IMR-90 (cell line): ENCODE results near the gene CMSS1. TPM values are rescaled to one million over a fixed set of nuclear protein-coding genes. Genes with fewer than 3 reads are reported as not detected.

Experiments used
- ATAC-seq: fragments of 200-7000 bp; cut with Tn5 transposase; 2 replicates; pipeline ENCODE4 v1.9.1; 2020; ENCODE audit warnings: low read depth, mild to moderate bottlenecking, moderate library complexity
- BruUV-seq: library from RNA; stranded (reverse); fragments of 400-500 nt; replicated peaks from 2 replicates; lab custom pipeline; 2021; lab: Mats Ljungman, UMichigan
- CTCF ChIA-PET: fragments of 300-600 bp; formaldehyde crosslinking; extraction: SDS; loops from one replicate; lab custom pipeline; 2021; ENCODE audit warnings: antibody characterized with exemption; lab: Yijun Ruan, JAX
- POLR2A ChIA-PET: fragments of 300-600 bp; sonication (Branson Sonifier 250); formaldehyde crosslinking; loops from one replicate; lab custom pipeline; 2022; ENCODE audit warnings: antibody characterized with exemption; ENCODE audit not compliant: unreplicated experiment; lab: Charles Lee
- DNase-seq: peaks from one replicate; pipeline ENCODE4 v3.0.0; 2013
- H2AFZ ChIP-seq: replicated peaks from 2 replicates; pipeline ENCODE3; 2013; ENCODE audit warnings: low read length, mild to moderate bottlenecking; ENCODE audit not compliant: poor library complexity
- H2AK5ac ChIP-seq: 2 replicates; pipeline ENCODE4 v1.6.1; 2013; ENCODE audit warnings: low read depth, low read length, inconsistent platforms
- H2AK9ac ChIP-seq: replicated peaks from 2 replicates; pipeline ENCODE3; 2013; ENCODE audit warnings: mild to moderate bottlenecking, low read depth, low read length, moderate library complexity; ENCODE audit not compliant: poor library complexity
- H2BK120ac ChIP-seq: 2 replicates; pipeline ENCODE4 v1.6.1; 2013; ENCODE audit warnings: low read depth, low read length, inconsistent platforms
- H2BK15ac ChIP-seq: 3 replicates; pipeline ENCODE4 v1.6.1; 2013; ENCODE audit warnings: low read depth, low read length, inconsistent platforms
- H2BK20ac ChIP-seq: 2 replicates; pipeline ENCODE4 v1.6.1; 2013; ENCODE audit warnings: low read depth, mild to moderate bottlenecking, inconsistent platforms, low read length, moderate library complexity
- H2BK5ac ChIP-seq: 2 replicates; pipeline ENCODE4 v1.6.1; 2013; ENCODE audit warnings: mild to moderate bottlenecking, low read depth, low read length, inconsistent platforms; ENCODE audit not compliant: poor library complexity, severe bottlenecking
- H3K14ac ChIP-seq: replicated peaks from 2 replicates; pipeline ENCODE4 v1.6.1; 2013; ENCODE audit warnings: low read depth, low read length, inconsistent platforms
- H3K18ac ChIP-seq: 2 replicates; pipeline ENCODE4 v1.6.1; 2013; ENCODE audit warnings: low read depth, low read length, control low read depth
- H3K23ac ChIP-seq: 2 replicates; pipeline ENCODE4 v1.6.1; 2013; ENCODE audit warnings: low read depth, low read length, inconsistent platforms
- H3K27ac ChIP-seq: 2 replicates; pipeline ENCODE4 v1.5.1; 2013; ENCODE audit warnings: mild to moderate bottlenecking, control low read depth, low read length; ENCODE audit not compliant: insufficient read depth
- H3K27me3 ChIP-seq: 2 replicates; pipeline ENCODE4 v1.6.1; 2013; ENCODE audit warnings: low read length; ENCODE audit not compliant: control insufficient read depth, insufficient read depth
- H3K36me3 ChIP-seq: 2 replicates; pipeline ENCODE4 v1.6.1; 2013; ENCODE audit warnings: low read length, mixed read lengths; ENCODE audit not compliant: control insufficient read depth, insufficient read depth
- H3K4ac ChIP-seq: 2 replicates; pipeline ENCODE4 v1.6.1; 2013; ENCODE audit warnings: low read depth, low read length, inconsistent platforms
- H3K4me1 ChIP-seq: 2 replicates; pipeline ENCODE4 v1.6.1; 2013; ENCODE audit warnings: low read length, mixed read lengths; ENCODE audit not compliant: control insufficient read depth, insufficient read depth
- H3K4me2 ChIP-seq: 2 replicates; pipeline ENCODE4 v1.6.1; 2013; ENCODE audit warnings: low read depth, mild to moderate bottlenecking, control low read depth, low read length, moderate library complexity
- H3K4me3 ChIP-seq: 2 replicates; pipeline ENCODE4 v1.5.1; 2013; ENCODE audit warnings: low read depth, mild to moderate bottlenecking, control low read depth, low read length, moderate library complexity; ENCODE audit not compliant: insufficient read depth
- H3K56ac ChIP-seq: 2 replicates; pipeline ENCODE4 v1.6.1; 2013; ENCODE audit warnings: low read length, inconsistent platforms; ENCODE audit not compliant: insufficient read depth; ENCODE audit errors: extremely low read depth
- H3K79me1 ChIP-seq, 2 experiments: 2 replicates each; pipeline ENCODE4 v1.6.1; 2013; ENCODE audit warnings: low read length in 2 of 2, inconsistent platforms in 1 of 2, low read depth in 1 of 2
- H3K9ac ChIP-seq: 2 replicates; pipeline ENCODE4 v1.6.1; 2013; ENCODE audit warnings: low read depth, low read length, control low read depth
- H3K9me1 ChIP-seq: 2 replicates; pipeline ENCODE4 v1.6.1; 2013; ENCODE audit warnings: low read length, inconsistent platforms; ENCODE audit not compliant: insufficient read depth
- H3K9me3 ChIP-seq: 2 replicates; pipeline ENCODE4 v1.6.1; 2013; ENCODE audit warnings: low read length; ENCODE audit not compliant: control insufficient read depth, insufficient read depth
- H4K20me1 ChIP-seq: 2 replicates; pipeline ENCODE4 v1.6.1; 2013; ENCODE audit warnings: low read length, inconsistent platforms; ENCODE audit not compliant: insufficient read depth
- H4K5ac ChIP-seq: 2 replicates; pipeline ENCODE4 v1.6.1; 2013; ENCODE audit warnings: mild to moderate bottlenecking, low read depth, low read length, control low read depth
- H4K8ac ChIP-seq, 2 experiments: 2 replicates each; pipeline ENCODE4 v1.6.1; 2013; ENCODE audit warnings: low read depth in 2 of 2, low read length in 2 of 2, control low read depth in 1 of 2, inconsistent platforms in 1 of 2
- H4K91ac ChIP-seq: 2 replicates; pipeline ENCODE4 v1.6.1; 2013; ENCODE audit warnings: low read depth, low read length, inconsistent platforms; ENCODE audit not compliant: insufficient read depth
- BHLHE40 ChIP-seq: fragments of 150-350 bp; IDR thresholded peaks from 2 replicates; pipeline ENCODE4 v1.6.1; 2016; ENCODE audit warnings: mild to moderate bottlenecking, low read depth, low read length
- CEBPB ChIP-seq: IDR thresholded peaks from 2 replicates; pipeline ENCODE4 v1.6.1; 2012; ENCODE audit warnings: low read depth, low read length, improper control_type of control experiment
- CHD1 ChIP-seq: IDR thresholded peaks from 2 replicates; pipeline ENCODE4 v1.6.1; 2012; ENCODE audit warnings: low read depth, low read length, improper control_type of control experiment
- CTCF ChIP-seq: conservative IDR thresholded peaks from 2 replicates; pipeline ENCODE4 v1.5.1; 2012; ENCODE audit warnings: mild to moderate bottlenecking, low read depth, low read length, improper control_type of control experiment
- ELK1 ChIP-seq: fragments of 150-350 bp; IDR thresholded peaks from 2 replicates; pipeline ENCODE4 v1.6.1; 2016; ENCODE audit warnings: low read depth, mild to moderate bottlenecking, low read length, moderate library complexity, borderline replicate concordance
- FOS ChIP-seq: fragments of 150-350 bp; IDR thresholded peaks from 2 replicates; pipeline ENCODE4 v1.6.1; 2016; ENCODE audit warnings: low read depth, low read length
- MAFK ChIP-seq: IDR thresholded peaks from 2 replicates; pipeline ENCODE4 v1.6.1; 2012; ENCODE audit warnings: low read depth, low read length, improper control_type of control experiment
- MAZ ChIP-seq: IDR thresholded peaks from 2 replicates; pipeline ENCODE4 v1.6.1; 2012; ENCODE audit warnings: low read depth, mild to moderate bottlenecking, low read length, improper control_type of control experiment, moderate library complexity, borderline replicate concordance
- MXI1 ChIP-seq: IDR thresholded peaks from 2 replicates; pipeline ENCODE4 v1.6.1; 2012; ENCODE audit warnings: low read depth, mild to moderate bottlenecking, low read length, moderate library complexity, borderline replicate concordance
- NFE2L2 ChIP-seq: fragments of 150-350 bp; IDR thresholded peaks from 2 replicates; pipeline ENCODE4 v1.6.1; 2016; ENCODE audit warnings: low read depth, mild to moderate bottlenecking, low read length
- POLR2A ChIP-seq: IDR thresholded peaks from 2 replicates; pipeline ENCODE4 v1.6.1; 2012; ENCODE audit warnings: mild to moderate bottlenecking, low read depth, low read length
- RAD21 ChIP-seq: IDR thresholded peaks from 2 replicates; pipeline ENCODE4 v1.6.1; 2012; ENCODE audit warnings: low read length, improper control_type of control experiment
- RCOR1 ChIP-seq: IDR thresholded peaks from 2 replicates; pipeline ENCODE4 v1.6.1; 2012; ENCODE audit warnings: mild to moderate bottlenecking, low read length, improper control_type of control experiment; ENCODE audit not compliant: insufficient replicate concordance
- RFX5 ChIP-seq: IDR thresholded peaks from 2 replicates; pipeline ENCODE4 v1.8.0; 2012; ENCODE audit warnings: low read depth, mild to moderate bottlenecking, low read length, moderate library complexity
- SMC3 ChIP-seq: fragments of 150-350 bp; IDR thresholded peaks from 2 replicates; pipeline ENCODE4 v1.6.1; 2016; ENCODE audit warnings: low read depth, mild to moderate bottlenecking, antibody characterized with exemption, low read length, moderate library complexity
- dilution Hi-C: fragments of 300-500 bp; cut with HindIII; formaldehyde crosslinking; loops from one replicate; pipeline ENCODE4 v1.14.3; 2018; ENCODE audit warnings: low sequenced_read_pairs; ENCODE audit not compliant: unreplicated experiment
- in situ Hi-C: fragments of 300-500 bp; cut with MboI; formaldehyde crosslinking; loops from 3 replicates; pipeline ENCODE4 v1.14.3; 2019; ENCODE audit warnings: low sequenced_read_pairs, inconsistent platforms, mixed read lengths
- intact Hi-C: fragments of 100-400 bp; cut with micrococcal nuclease; formaldehyde crosslinking; loops from 2 replicates; pipeline ENCODE4 v1.10.0; 2022
- polyA plus RNA-seq, 3 experiments: library from polyadenylated mRNA; depleted of rRNA; stranded (reverse); fragments of >200 nt; gene quantifications; 2 replicates each; pipeline ENCODE4 v1.2.3, GENCODE V29; 2012; ENCODE audit warnings: low replicate concordance in 1 of 3
- total RNA-seq: library from RNA; depleted of rRNA; stranded (reverse); fragments of >200 nt; gene quantifications from 2 replicates; pipeline ENCODE4 v1.2.3, GENCODE V29; 2012
- TF ChIP-seq, protein P1 (sequence below): fragments of 150-350 bp; IDR thresholded peaks from 2 replicates; pipeline ENCODE4 v1.6.1; 2017; ENCODE audit warnings: mild to moderate bottlenecking, antibody characterized with exemption, low read length, low read depth

CMSS1 gene
- total and polyA plus RNA-seq, 2 of the 4 experiments (the other 2 are of a cell fraction): 12.5 to 13.6 TPM

- Histone ChIP-seq H3K79me1 (peaks cover 3 to 7% of the 10 kb centered on the region in 2 experiments; a peak in 1 of 4 replicates), H2BK120ac (no peak overlapping the region; the same call in 1 of the 2 replicates), H3K36me3 (no peaks in the 10 kb centered on the region), H2BK15ac (no peak overlapping the region), H3K4me2 (no peak overlapping the region), H2AFZ (no peak overlapping the region), H3K18ac (no peak overlapping the region), H3K9me3 (no peaks in the 10 kb centered on the region), H3K9me1 (peaks cover 1% of the 10 kb centered on the region; the same call in 1 of the 2 replicates), H3K27me3 (no peaks in the 10 kb centered on the region), H4K5ac (no peak overlapping the region), H2AK5ac (no peak overlapping the region), H4K91ac (no peak overlapping the region), H3K4me3 (no peak overlapping the region), H3K4ac (no peak overlapping the region), H3K27ac (no peak overlapping the region), H4K8ac (no peak overlapping the region), H3K4me1 (peaks cover 6% of the 10 kb centered on the region), H3K56ac (no peak overlapping the region; the same call in 1 of the 2 replicates), H3K23ac (no peak overlapping the region), H3K9ac (no peak overlapping the region), H2BK20ac (no peak overlapping the region), H3K14ac (no peak overlapping the region), H2BK5ac (no peak overlapping the region), H4K20me1 (no peaks in the 10 kb centered on the region), H2AK9ac (no peak overlapping the region)
- in situ Hi-C loops (no loop called here), intact Hi-C loops (no loop called here), dilution Hi-C loops (no loop called here)
- ATAC-seq: no peak
- DNase-seq: no peak
- CTCF ChIA-PET: interaction anchor here (0.6 kb wide), 1 partner anchor 525 kb away, joined by 3 read pairs; no protein-coding TSS in a partner anchor
- TF ChIP-seq, protein P1, sequence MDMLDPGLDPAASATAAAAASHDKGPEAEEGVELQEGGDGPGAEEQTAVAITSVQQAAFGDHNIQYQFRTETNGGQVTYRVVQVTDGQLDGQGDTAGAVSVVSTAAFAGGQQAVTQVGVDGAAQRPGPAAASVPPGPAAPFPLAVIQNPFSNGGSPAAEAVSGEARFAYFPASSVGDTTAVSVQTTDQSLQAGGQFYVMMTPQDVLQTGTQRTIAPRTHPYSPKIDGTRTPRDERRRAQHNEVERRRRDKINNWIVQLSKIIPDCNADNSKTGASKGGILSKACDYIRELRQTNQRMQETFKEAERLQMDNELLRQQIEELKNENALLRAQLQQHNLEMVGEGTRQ: no peak
- TF ChIP-seq RFX5 (no peak), RAD21 (no peak), SMC3 (no peak), MAFK (no peak), POLR2A (no peak), FOS (no peak), NFE2L2 (no peak), CEBPB (no peak), ELK1 (no peak), CTCF (no peak), MAZ (no peak), CHD1 (no peak), MXI1 (no peak), BHLHE40 (no peak), RCOR1 (no peak)
- POLR2A ChIA-PET: no interaction called here
- no TSS peak for BruUV-seq
Measured at GRCh38 chr3:100008081-100008698, 190.5 kb downstream of the CMSS1 start.
